Natural killer cell (primary cell): ENCODE measurements around the gene RRAGD. TPM values are rescaled to one million over a fixed set of nuclear protein-coding genes. Genes with fewer than 3 reads are reported as not detected.

ENCODE experiments used
- ATAC-seq, 3 donors: fragments of 150-1000 bp in 2 of 3; fragments of 200-7000 bp in 1 of 3; cut with Tn5 transposase; 1 replicate in 1 of 3; 2 replicates in 2 of 3; pipeline ENCODE4 v1.10.0; 2021; ENCODE audit warnings: mild to moderate bottlenecking in 2 of 3, moderate library complexity in 2 of 3
- DNase-seq, 2 donors: peaks; one replicate each; pipeline versions ENCODE4 v3.0.0 to v3.0.0-alpha.2; 2013 to 2021; ENCODE audit warnings: mixed read lengths in 1 of 2
- H3K27ac ChIP-seq: one replicate; pipeline ENCODE4 v1.5.1; 2013; ENCODE audit warnings: mild to moderate bottlenecking, low read length
- H3K27me3 ChIP-seq: one replicate; pipeline ENCODE4 v1.6.1; 2013; ENCODE audit warnings: low read length; ENCODE audit not compliant: control insufficient read depth, insufficient read depth
- H3K36me3 ChIP-seq: one replicate; pipeline ENCODE4 v1.6.1; 2013; ENCODE audit warnings: low read length; ENCODE audit not compliant: control insufficient read depth, insufficient read depth
- H3K4me1 ChIP-seq: one replicate; pipeline ENCODE4 v1.6.1; 2013; ENCODE audit warnings: low read length; ENCODE audit not compliant: control insufficient read depth, insufficient read depth
- H3K4me3 ChIP-seq: one replicate; pipeline ENCODE4 v1.5.1; 2013; ENCODE audit warnings: low read length
- H3K9me3 ChIP-seq: one replicate; pipeline ENCODE4 v1.6.1; 2013; ENCODE audit warnings: low read length; ENCODE audit not compliant: control insufficient read depth, insufficient read depth
- H3K27ac Mint-ChIP-seq, 2 donors: one replicate each; pipeline ENCODE4 v1.8.0; 2022; ENCODE audit warnings: mild to moderate bottlenecking in 2 of 2, mixed read lengths in 2 of 2, moderate library complexity in 1 of 2
- H3K27me3 Mint-ChIP-seq, 2 donors: one replicate each; pipeline ENCODE4 v1.8.0; 2022; ENCODE audit warnings: low read depth in 2 of 2, mixed read lengths in 2 of 2
- H3K36me3 Mint-ChIP-seq: one replicate; pipeline ENCODE4 v1.8.0; 2022; ENCODE audit warnings: mixed read lengths
- H3K4me1 Mint-ChIP-seq, 2 donors: one replicate each; pipeline ENCODE4 v1.8.0; 2022; ENCODE audit warnings: mixed read lengths in 2 of 2
- H3K4me3 Mint-ChIP-seq: one replicate; pipeline ENCODE4 v1.8.0; 2022; ENCODE audit warnings: mild to moderate bottlenecking, moderate library complexity, mixed read lengths
- H3K9me3 Mint-ChIP-seq, 2 donors: one replicate each; pipeline ENCODE4 v1.8.0; 2022; ENCODE audit warnings: mixed read lengths in 2 of 2
- WGBS: methylation state at CpG from one replicate; pipeline ENCODE4 v1.1.7; 2013; ENCODE audit warnings: missing lambda C conversion rate; ENCODE audit not compliant: insufficient coverage; 5-methylcytosine and 5-hydroxymethylcytosine counted together
- intact Hi-C: fragments of 100-400 bp; cut with micrococcal nuclease; formaldehyde crosslinking; loops from one replicate; pipeline ENCODE4 v1.14.2; 2022
- total RNA-seq, 4 donors: library from RNA; stranded (reverse); fragments of 120-200 nt in 1 of 4; gene quantifications; one replicate each; pipeline versions ENCODE4 v1.2.3 to v1.2.4, GENCODE V29; 2013 to 2022
- TF ChIP-seq, protein P1 (sequence below): fragments of 200-600 bp; IDR thresholded peaks from one replicate; pipeline ENCODE4 v1.8.0; 2022; ENCODE audit warnings: antibody characterized with exemption

Gene RRAGD
- total RNA-seq, 3 donors from 2014 or later (not counting 1 experiment from before 2014, with no cell fraction given), result 0.43 to 4.4 (median 1.8) TPM

DNA sequence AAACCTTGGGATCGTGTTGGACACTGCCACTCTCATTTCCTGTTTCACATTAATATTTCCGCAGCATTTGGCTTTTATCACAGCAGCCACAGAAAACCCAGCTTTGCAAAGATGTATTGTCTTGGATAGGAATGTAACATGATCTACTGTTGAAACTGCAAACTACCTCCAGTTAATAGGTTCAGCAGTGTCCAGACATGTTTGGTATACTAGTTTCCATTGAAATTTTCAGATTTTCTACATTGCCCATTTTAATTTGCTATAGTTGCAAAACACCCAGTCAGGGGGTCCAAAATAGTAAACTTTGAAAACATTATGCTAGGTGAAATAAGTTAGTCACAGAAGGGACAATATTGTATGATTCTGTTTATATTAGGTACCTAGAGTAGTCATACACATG, 24.2 kb upstream of the RRAGD start:
- DNase-seq, result no peak
- no peaks in the 10 kb centered on the region for H3K9me3 ChIP-seq
- H3K36me3 ChIP-seq, result no peaks in the 10 kb centered on the region
- H3K27ac ChIP-seq, result no peak overlapping the region
- no peak overlapping the region for H3K4me3 Mint-ChIP-seq
- no peak for ATAC-seq
- no peaks in the 10 kb centered on the region for H3K9me3 Mint-ChIP-seq
- H3K4me1 ChIP-seq, result peaks cover 11% of the 10 kb centered on the region
- intact Hi-C loops, result no loop called here
- WGBS, result 50% methylated on average over 2 of the region's 2 CpGs
- H3K4me1 Mint-ChIP-seq, result peaks cover 5 to 24% of the 10 kb centered on the region in 2 donors
- H3K27me3 Mint-ChIP-seq, result no peaks in the 10 kb centered on the region
- peak overlapping the region in 1 of 2 donors; percentile 47 for H3K27ac Mint-ChIP-seq
- no peaks in the 10 kb centered on the region for H3K36me3 Mint-ChIP-seq
- no peaks in the 10 kb centered on the region for H3K27me3 ChIP-seq
- H3K4me3 ChIP-seq, result no peak overlapping the region
- TF ChIP-seq, protein P1, sequence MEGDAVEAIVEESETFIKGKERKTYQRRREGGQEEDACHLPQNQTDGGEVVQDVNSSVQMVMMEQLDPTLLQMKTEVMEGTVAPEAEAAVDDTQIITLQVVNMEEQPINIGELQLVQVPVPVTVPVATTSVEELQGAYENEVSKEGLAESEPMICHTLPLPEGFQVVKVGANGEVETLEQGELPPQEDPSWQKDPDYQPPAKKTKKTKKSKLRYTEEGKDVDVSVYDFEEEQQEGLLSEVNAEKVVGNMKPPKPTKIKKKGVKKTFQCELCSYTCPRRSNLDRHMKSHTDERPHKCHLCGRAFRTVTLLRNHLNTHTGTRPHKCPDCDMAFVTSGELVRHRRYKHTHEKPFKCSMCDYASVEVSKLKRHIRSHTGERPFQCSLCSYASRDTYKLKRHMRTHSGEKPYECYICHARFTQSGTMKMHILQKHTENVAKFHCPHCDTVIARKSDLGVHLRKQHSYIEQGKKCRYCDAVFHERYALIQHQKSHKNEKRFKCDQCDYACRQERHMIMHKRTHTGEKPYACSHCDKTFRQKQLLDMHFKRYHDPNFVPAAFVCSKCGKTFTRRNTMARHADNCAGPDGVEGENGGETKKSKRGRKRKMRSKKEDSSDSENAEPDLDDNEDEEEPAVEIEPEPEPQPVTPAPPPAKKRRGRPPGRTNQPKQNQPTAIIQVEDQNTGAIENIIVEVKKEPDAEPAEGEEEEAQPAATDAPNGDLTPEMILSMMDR, result no peak

DNA sequence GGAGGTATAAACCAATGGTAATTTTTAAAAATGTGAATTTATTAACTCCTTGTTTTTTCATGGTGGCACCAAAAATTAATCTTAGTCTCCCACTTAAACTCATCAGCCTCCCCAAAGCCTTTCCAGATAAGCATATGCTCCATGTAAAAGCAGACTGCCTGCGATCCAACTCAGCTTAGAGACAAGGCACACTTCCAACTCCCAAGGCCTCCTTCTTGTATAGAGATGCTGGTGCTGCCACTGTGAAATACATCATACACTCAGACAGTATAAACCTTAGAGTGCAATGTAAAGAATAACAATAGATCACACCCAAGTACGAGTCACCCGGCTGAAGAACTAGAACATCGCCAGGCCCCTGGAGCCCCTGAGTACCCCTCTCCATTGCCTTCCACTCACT, 22.9 kb upstream of the RRAGD start:
- Mint-ChIP-seq H3K27ac (peak overlapping the region in 1 of 2 donors; percentile 47), H3K4me3 (peak overlapping the region; percentile 29), H3K9me3 (no peaks in the 10 kb centered on the region), H3K27me3 (peaks cover 0 to 9% of the 10 kb centered on the region in 2 donors), H3K36me3 (no peaks in the 10 kb centered on the region), H3K4me1 (peaks cover 5 to 24% of the 10 kb centered on the region in 2 donors)
- intact Hi-C loops, result no loop called here
- no peaks in the 10 kb centered on the region for H3K36me3 ChIP-seq
- H3K27me3 ChIP-seq, result no peaks in the 10 kb centered on the region
- no peak overlapping the region for H3K4me3 ChIP-seq
- no peaks in the 10 kb centered on the region for H3K9me3 ChIP-seq
- peaks cover 11% of the 10 kb centered on the region for H3K4me1 ChIP-seq
- TF ChIP-seq, protein P1, result no peak
- no peak overlapping the region for H3K27ac ChIP-seq
- DNase-seq (no peak), ATAC-seq (no peak)
- WGBS, result 91% methylated on average over 4 of the region's 4 CpGs

DNA sequence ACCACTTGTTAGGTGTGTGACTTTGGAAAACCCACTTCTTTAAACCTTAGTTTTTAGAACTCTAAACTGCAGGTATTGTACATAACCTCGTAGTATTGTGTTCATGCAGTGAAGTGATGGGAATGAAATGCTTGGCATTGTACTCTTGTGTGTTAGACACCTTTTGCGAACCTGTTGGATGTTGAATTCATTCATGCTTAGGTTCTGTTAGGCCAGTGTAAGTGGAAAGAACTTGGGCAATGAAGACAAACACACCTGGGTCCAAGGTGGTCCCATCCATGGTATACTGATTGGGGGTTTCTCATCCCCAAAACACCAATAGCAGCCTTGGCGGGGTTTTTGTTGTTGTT, 22.1 kb upstream of the RRAGD start:
- peak overlapping the region; percentile 54 for H3K4me3 ChIP-seq
- H3K4me1 ChIP-seq, result peaks cover 11% of the 10 kb centered on the region
- 85% methylated on average over 3 of the region's 3 CpGs for WGBS
- H3K36me3 ChIP-seq, result no peaks in the 10 kb centered on the region
- no peaks in the 10 kb centered on the region for H3K27me3 ChIP-seq
- no peaks in the 10 kb centered on the region for H3K9me3 ChIP-seq
- Mint-ChIP-seq H3K27ac (peak overlapping the region; percentile 31 to 71), H3K4me1 (peaks cover 5 to 24% of the 10 kb centered on the region in 2 donors), H3K36me3 (no peaks in the 10 kb centered on the region), H3K27me3 (peaks cover 0 to 17% of the 10 kb centered on the region in 2 donors), H3K9me3 (no peaks in the 10 kb centered on the region), H3K4me3 (peak overlapping the region; percentile 79)
- intact Hi-C loops, result no loop called here
- H3K27ac ChIP-seq, result no peak overlapping the region
- no peak for ATAC-seq
- no peak for DNase-seq
- TF ChIP-seq, protein P1, result no peak
